ENCODE results near the gene OSBPL9.

GRCh38 chr1:51666478-51666877 lies 49.6 kb downstream of the OSBPL9 start:
- TF ChIP-seq CTCF (IDR thresholded peaks at IDR 0.05; ENCODE audit: low read length) (no peak), EZH2 (IDR thresholded peaks at IDR 0.05; ENCODE audit: borderline replicate concordance, low read length) (no peak)

All from OCI-LY1 (cell line).